ENCODE measurements around the gene NNT. TPM values are rescaled to one million over a fixed set of nuclear protein-coding genes. Genes with fewer than 3 reads are reported as not detected.

The NNT gene
- total and polyA plus RNA-seq, 10 of the 15 experiments (the other 5 are each of a cell fraction or from before 2014, with no cell fraction given) = 20.8 to 73.1 (median 51.9) TPM

- TF ChIP-seq E4F1 (IDR thresholded peaks at IDR 0.05; ENCODE audit: borderline replicate concordance, partially characterized antibody) = no peak
- TF ChIP-seq, protein P1, sequence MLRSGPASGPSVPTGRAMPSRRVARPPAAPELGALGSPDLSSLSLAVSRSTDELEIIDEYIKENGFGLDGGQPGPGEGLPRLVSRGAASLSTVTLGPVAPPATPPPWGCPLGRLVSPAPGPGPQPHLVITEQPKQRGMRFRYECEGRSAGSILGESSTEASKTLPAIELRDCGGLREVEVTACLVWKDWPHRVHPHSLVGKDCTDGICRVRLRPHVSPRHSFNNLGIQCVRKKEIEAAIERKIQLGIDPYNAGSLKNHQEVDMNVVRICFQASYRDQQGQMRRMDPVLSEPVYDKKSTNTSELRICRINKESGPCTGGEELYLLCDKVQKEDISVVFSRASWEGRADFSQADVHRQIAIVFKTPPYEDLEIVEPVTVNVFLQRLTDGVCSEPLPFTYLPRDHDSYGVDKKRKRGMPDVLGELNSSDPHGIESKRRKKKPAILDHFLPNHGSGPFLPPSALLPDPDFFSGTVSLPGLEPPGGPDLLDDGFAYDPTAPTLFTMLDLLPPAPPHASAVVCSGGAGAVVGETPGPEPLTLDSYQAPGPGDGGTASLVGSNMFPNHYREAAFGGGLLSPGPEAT (IDR thresholded peaks at IDR 0.05; ENCODE audit: low read depth) = no peak
- TF ChIP-seq JUNB (IDR thresholded peaks at IDR 0.05) = 0 out of 2 replicates have a peak, but pooled peaks have one; percentile 3
- no peak for TF ChIP-seq MYC (IDR thresholded peaks at IDR 0.05; ENCODE audit: insufficient read depth, insufficient read length, insufficient replicate concordance, low read length, severe bottlenecking)
- TF ChIP-seq ZNF217 (IDR thresholded peaks at IDR 0.05) = no peak
- TF ChIP-seq POLR2A (IDR thresholded peaks at IDR 0.05; ENCODE audit: low read depth, low read length) = peak; percentile 15; the same call in 1 of the 2 replicates
- TF ChIP-seq NBN (IDR thresholded peaks at IDR 0.05) = peak; percentile 68
- TF ChIP-seq SKIL (IDR thresholded peaks at IDR 0.05; ENCODE audit: low read depth, poor library complexity, severe bottlenecking) = no peak
- TF ChIP-seq, protein P2, sequence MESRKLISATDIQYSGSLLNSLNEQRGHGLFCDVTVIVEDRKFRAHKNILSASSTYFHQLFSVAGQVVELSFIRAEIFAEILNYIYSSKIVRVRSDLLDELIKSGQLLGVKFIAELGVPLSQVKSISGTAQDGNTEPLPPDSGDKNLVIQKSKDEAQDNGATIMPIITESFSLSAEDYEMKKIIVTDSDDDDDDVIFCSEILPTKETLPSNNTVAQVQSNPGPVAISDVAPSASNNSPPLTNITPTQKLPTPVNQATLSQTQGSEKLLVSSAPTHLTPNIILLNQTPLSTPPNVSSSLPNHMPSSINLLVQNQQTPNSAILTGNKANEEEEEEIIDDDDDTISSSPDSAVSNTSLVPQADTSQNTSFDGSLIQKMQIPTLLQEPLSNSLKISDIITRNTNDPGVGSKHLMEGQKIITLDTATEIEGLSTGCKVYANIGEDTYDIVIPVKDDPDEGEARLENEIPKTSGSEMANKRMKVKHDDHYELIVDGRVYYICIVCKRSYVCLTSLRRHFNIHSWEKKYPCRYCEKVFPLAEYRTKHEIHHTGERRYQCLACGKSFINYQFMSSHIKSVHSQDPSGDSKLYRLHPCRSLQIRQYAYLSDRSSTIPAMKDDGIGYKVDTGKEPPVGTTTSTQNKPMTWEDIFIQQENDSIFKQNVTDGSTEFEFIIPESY (IDR thresholded peaks at IDR 0.05) = no peak
- TF ChIP-seq MEF2B (IDR thresholded peaks at IDR 0.05; ENCODE audit: partially characterized antibody, poor library complexity, severe bottlenecking) = peak; percentile 56
- no peak for TF ChIP-seq SREBF2 (IDR thresholded peaks at IDR 0.05; ENCODE audit: low read length)
- peak; percentile 90 to 97 for TF ChIP-seq BHLHE40 (IDR thresholded peaks at IDR 0.05; ENCODE audit: borderline replicate concordance in 1 of 2, low read depth in 2 of 2, low read length in 1 of 2)
- no peak for TF ChIP-seq CBX5 (IDR thresholded peaks at IDR 0.05; ENCODE audit: low read depth)
- TF ChIP-seq BACH1 (IDR thresholded peaks at IDR 0.05; ENCODE audit: borderline replicate concordance) = peak; percentile 70; the same call in 1 of the 2 replicates
- TF ChIP-seq FOXK2 (IDR thresholded peaks at IDR 0.05) = no peak
- TF ChIP-seq SRF (IDR thresholded peaks at IDR 0.05; ENCODE audit: low read depth in 2 of 2, low read length in 2 of 2) = no peak
Measured at GRCh38 chr5:43603344-43604217, 601 bp downstream of the NNT start (continued).

Measured in GM12878 (cell line).